WERI-Rb-1 (cell line): ENCODE measurements around the gene SLC22A23.

Experiments used
- DNase-seq: peaks from one replicate; pipeline ENCODE4 v3.0.0-alpha.2; 2020
- H3K27ac ChIP-seq: fragments of 250-450 bp; sonication (Bioruptor Pico); 2 replicates; pipeline ENCODE4 v1.5.1; 2020; ENCODE audit warnings: mild to moderate bottlenecking, moderate library complexity
- H3K27me3 ChIP-seq: fragments of 250-450 bp; sonication (Bioruptor Pico); 2 replicates; pipeline ENCODE4 v1.5.1; 2021; ENCODE audit warnings: mild to moderate bottlenecking, low read depth, moderate library complexity; ENCODE audit not compliant: insufficient read depth, severe bottlenecking
- H3K36me3 ChIP-seq: fragments of 250-450 bp; sonication (Bioruptor Pico); 2 replicates; pipeline ENCODE4 v1.5.1; 2020; ENCODE audit warnings: mild to moderate bottlenecking, moderate library complexity
- H3K4me3 ChIP-seq: 2 replicates; pipeline ENCODE4 v1.5.1; 2011; ENCODE audit warnings: low read depth, mild to moderate bottlenecking, control low read depth, low read length
- H3K9me3 ChIP-seq: fragments of 250-450 bp; sonication (Bioruptor Pico); 2 replicates; pipeline ENCODE4 v1.5.1; 2021; ENCODE audit warnings: mild to moderate bottlenecking, moderate library complexity; ENCODE audit not compliant: severe bottlenecking
- TF ChIP-seq, protein P1 (sequence below): IDR thresholded peaks from 2 replicates; pipeline ENCODE4 v1.5.1; 2011; ENCODE audit warnings: low read depth, mild to moderate bottlenecking, control low read depth, inconsistent platforms, low read length

SLC22A23 gene

GRCh38 chr6:3347826-3348225, 109.0 kb downstream of the SLC22A23 start:
- Histone ChIP-seq H3K4me3 (no peak overlapping the region), H3K27ac (no peak overlapping the region)
- no peak for DNase-seq

GRCh38 chr6:3347247-3347646, 109.6 kb downstream of the SLC22A23 start:
- TF ChIP-seq, protein P1, sequence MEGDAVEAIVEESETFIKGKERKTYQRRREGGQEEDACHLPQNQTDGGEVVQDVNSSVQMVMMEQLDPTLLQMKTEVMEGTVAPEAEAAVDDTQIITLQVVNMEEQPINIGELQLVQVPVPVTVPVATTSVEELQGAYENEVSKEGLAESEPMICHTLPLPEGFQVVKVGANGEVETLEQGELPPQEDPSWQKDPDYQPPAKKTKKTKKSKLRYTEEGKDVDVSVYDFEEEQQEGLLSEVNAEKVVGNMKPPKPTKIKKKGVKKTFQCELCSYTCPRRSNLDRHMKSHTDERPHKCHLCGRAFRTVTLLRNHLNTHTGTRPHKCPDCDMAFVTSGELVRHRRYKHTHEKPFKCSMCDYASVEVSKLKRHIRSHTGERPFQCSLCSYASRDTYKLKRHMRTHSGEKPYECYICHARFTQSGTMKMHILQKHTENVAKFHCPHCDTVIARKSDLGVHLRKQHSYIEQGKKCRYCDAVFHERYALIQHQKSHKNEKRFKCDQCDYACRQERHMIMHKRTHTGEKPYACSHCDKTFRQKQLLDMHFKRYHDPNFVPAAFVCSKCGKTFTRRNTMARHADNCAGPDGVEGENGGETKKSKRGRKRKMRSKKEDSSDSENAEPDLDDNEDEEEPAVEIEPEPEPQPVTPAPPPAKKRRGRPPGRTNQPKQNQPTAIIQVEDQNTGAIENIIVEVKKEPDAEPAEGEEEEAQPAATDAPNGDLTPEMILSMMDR = no peak
- DNase-seq = no peak
- H3K4me3 ChIP-seq = no peak overlapping the region
- no peak overlapping the region for H3K27ac ChIP-seq
- H3K27me3 ChIP-seq = no peaks in the 10 kb centered on the region
- H3K9me3 ChIP-seq = no peaks in the 10 kb centered on the region
- no peaks in the 10 kb centered on the region; the same call in 1 of the 2 replicates for H3K36me3 ChIP-seq

More at GRCh38 chr6:3347826-3348225, 109.0 kb downstream of the SLC22A23 start:
- no peaks in the 10 kb centered on the region for H3K27me3 ChIP-seq
- H3K9me3 ChIP-seq = no peaks in the 10 kb centered on the region
- TF ChIP-seq, protein P1 = no peak
- H3K36me3 ChIP-seq = no peaks in the 10 kb centered on the region; the same call in 1 of the 2 replicates

- no peak for DNase-seq
- Histone ChIP-seq H3K27ac (no peak overlapping the region), H3K36me3 (no peaks in the 10 kb centered on the region; the same call in 1 of the 2 replicates), H3K27me3 (no peaks in the 10 kb centered on the region), H3K4me3 (no peak overlapping the region), H3K9me3 (no peaks in the 10 kb centered on the region)
- TF ChIP-seq, protein P1 = no peak
Measured at GRCh38 chr6:3346476-3346875, 110.4 kb downstream of the SLC22A23 start.

DNA sequence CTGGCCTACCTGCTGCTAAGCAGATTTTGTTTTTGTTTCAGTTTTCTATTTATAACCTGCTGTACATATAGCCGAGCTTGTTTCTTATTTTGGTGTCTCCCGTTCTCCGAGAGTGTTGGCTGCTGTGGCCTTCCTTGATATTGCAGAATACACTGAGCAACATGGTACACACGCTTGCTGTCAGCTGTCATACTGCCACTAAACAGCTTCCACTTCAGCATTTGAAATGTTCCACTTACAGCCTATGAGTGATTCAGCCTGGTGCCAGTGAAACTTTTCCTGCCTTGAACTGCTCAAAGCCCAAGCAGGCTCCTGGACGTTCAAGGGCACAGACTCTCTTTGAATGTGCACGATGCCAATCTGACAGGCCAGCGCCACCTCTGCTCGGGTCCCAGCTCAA, 111.0 kb downstream of the SLC22A23 start:
- TF ChIP-seq, protein P1 = no peak

DNA sequence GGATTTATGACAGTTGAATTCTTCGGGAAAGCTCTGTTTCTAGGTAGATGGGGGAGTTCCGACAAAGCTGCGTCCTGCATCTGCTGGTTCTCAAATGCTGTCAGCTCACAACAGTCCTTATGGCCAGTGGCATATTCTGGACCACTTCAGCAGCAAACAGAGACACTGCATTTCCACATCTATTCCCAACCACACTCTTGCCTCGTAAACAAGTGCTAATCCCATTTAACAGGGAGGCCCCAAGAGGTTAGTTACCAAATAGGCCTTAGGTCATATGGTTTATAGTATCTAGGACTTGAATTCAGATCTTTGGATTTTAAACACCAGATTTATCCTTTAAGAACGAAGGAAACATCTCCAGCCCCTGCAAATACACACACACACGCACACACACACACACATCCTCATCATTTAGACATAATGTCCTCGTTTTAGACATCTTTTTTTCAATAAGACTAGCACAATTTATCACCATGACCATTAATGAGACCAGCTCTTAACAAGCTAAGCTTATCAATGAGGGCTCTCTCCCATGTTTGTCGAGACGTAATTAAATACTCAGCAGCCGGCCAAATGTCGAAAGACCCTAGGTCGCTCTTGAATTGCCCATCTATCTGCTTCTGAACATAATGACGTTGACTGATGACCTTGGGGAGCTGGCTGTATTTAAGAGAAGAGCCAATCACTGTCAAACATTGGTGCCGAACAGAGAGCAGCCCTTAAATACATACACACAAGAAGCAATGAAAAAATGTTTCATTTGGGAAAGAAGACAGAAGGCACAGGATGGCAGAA, 113.6 kb downstream of the SLC22A23 start:
- TF ChIP-seq, protein P1 = no peak
- no peaks in the 10 kb centered on the region for H3K36me3 ChIP-seq
- peak overlapping the region; percentile 1; the same call in 1 of the 2 replicates for H3K4me3 ChIP-seq
- no peaks in the 10 kb centered on the region for H3K9me3 ChIP-seq
- H3K27me3 ChIP-seq = no peaks in the 10 kb centered on the region
- peak; percentile 64 for DNase-seq
- peak overlapping the region; percentile 93 for H3K27ac ChIP-seq

More for the DNA sequence above, 111.0 kb downstream of the SLC22A23 start:
- no peak for DNase-seq
- no peaks in the 10 kb centered on the region; the same call in 1 of the 2 replicates for H3K36me3 ChIP-seq
- no peak overlapping the region for H3K4me3 ChIP-seq
- H3K9me3 ChIP-seq = no peaks in the 10 kb centered on the region
- no peak overlapping the region for H3K27ac ChIP-seq
- H3K27me3 ChIP-seq = no peaks in the 10 kb centered on the region
